Fibroblast of mammary gland (primary cell): ENCODE data around the gene ELOB.

Experiments
- DNase-seq: peaks from one replicate; pipeline ENCODE4 v3.0.0-alpha.2; 2010; ENCODE audit warnings: low read depth
- H3K4me3 ChIP-seq: 2 replicates; pipeline ENCODE4 v1.5.1; 2011; ENCODE audit warnings: low read depth, mild to moderate bottlenecking, low read length, moderate library complexity; ENCODE audit not compliant: control insufficient read depth
- CTCF ChIP-seq: conservative IDR thresholded peaks from 2 replicates; pipeline ENCODE4 v1.5.1; 2011; ENCODE audit warnings: low read depth, low read length, inconsistent platforms; ENCODE audit not compliant: control insufficient read depth, insufficient read depth

Gene ELOB

GRCh38 chr16:2821487-2822157 is 44.5 kb upstream of the ELOB start:
- no peak overlapping the region for H3K4me3 ChIP-seq
- DNase-seq, result no peak
- TF ChIP-seq CTCF, result no peak

GRCh38 chr16:2820836-2821486 is 43.9 kb upstream of the ELOB start:
- DNase-seq, result no peak
- no peak overlapping the region for H3K4me3 ChIP-seq
- TF ChIP-seq CTCF, result no peak

GRCh38 chr16:2819939-2820835 is 43.1 kb upstream of the ELOB start:
- no peak for TF ChIP-seq CTCF
- no peak for DNase-seq
- no peak overlapping the region for H3K4me3 ChIP-seq

GRCh38 chr16:2819179-2819938 is 42.3 kb upstream of the ELOB start:
- no peak for DNase-seq
- TF ChIP-seq CTCF, result no peak
- H3K4me3 ChIP-seq, result no peak overlapping the region

GRCh38 chr16:2818272-2818876 is 41.3 kb upstream of the ELOB start:
- no peak for DNase-seq
- no peak overlapping the region for H3K4me3 ChIP-seq
- no peak for TF ChIP-seq CTCF
